ENCODE data around the gene PHACTR2. TPM values are rescaled to one million over a fixed set of nuclear protein-coding genes. Genes with fewer than 3 reads are reported as not detected.
"Not testable (repeated sequence)": the region's sequence is repeated elsewhere in the genome, so short reads cannot be mapped to it uniquely, and the experiment has no call there.

Gene PHACTR2
- total and polyA plus RNA-seq, 2 donors = 5.5 to 9.8 TPM

DNA sequence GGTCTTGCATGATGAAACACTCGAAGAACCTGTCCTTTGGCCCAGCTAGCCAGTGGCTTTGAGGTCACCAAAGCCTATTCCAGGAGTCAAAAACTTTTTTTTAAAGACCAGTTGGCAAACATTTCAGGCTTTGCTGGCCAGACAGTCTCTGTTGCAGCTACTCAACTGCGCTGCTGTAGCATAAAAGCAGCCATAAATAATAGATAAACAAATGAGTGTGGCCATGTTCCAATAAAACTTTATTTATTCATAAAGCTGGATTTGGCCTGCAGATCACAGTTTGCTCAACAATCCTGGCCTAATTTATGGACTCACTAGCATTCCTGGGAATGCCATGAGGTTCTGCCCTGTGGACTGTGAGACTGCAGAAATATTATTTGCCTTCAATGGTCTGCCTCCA lies 96.6 kb downstream of the PHACTR2 start:
- H3K36me3 ChIP-seq (ENCODE audit: control insufficient read depth in 2 of 2, insufficient read depth in 2 of 2, low read length in 1 of 2) = no peaks in the 10 kb centered on the region
- H3K4me1 ChIP-seq (ENCODE audit: control insufficient read depth in 2 of 2, insufficient read depth in 2 of 2, low read length in 2 of 2) = no peaks in the 10 kb centered on the region
- no peak overlapping the region for H3K4me3 ChIP-seq (ENCODE audit: low read length in 2 of 2)
- DNase-seq (ENCODE audit: low read depth in 6 of 9, low spot score in 9 of 9) = no peak
- no peaks in the 10 kb centered on the region for H3K27me3 ChIP-seq (ENCODE audit: control insufficient read depth in 2 of 2, insufficient read depth in 1 of 2, low read length in 1 of 2)
- WGBS = 94% methylated on average over 2 of the region's 2 CpGs
- H3K27ac ChIP-seq (ENCODE audit: low read depth in 1 of 2, low read length in 1 of 2) = no peak overlapping the region
- H3K9me3 ChIP-seq (ENCODE audit: control insufficient read depth in 2 of 2, insufficient read depth in 1 of 2, low read length in 1 of 2) = no peaks in the 10 kb centered on the region

DNA sequence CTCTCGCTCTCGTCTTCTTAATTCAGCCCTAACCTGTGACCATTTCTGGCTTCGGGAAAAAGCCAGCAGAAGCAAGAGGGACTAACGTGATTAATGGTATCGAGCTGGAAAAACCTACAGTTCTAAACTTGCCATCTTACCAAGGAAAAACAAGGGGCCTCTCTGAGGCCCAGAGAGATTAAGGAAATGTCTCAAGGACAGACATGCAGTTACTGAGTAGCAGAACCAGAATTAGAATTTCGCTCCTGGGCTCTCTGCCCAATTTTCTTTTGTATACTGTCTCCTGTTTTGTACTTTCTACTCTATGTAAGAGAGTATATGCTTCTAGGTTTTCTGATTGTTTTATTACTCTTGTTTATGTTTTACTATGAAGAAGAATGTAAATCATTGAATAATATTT lies 97.6 kb downstream of the PHACTR2 start:
- H3K27ac ChIP-seq (ENCODE audit: low read depth in 1 of 2, low read length in 1 of 2) = no peak overlapping the region
- 95% methylated on average over 6 of the region's 6 CpGs for WGBS
- no peak overlapping the region for H3K4me3 ChIP-seq (ENCODE audit: low read length in 2 of 2)
- no peaks in the 10 kb centered on the region for H3K36me3 ChIP-seq (ENCODE audit: control insufficient read depth in 2 of 2, insufficient read depth in 2 of 2, low read length in 1 of 2)
- DNase-seq (ENCODE audit: low read depth in 6 of 9, low spot score in 9 of 9) = no peak
- no peaks in the 10 kb centered on the region for H3K4me1 ChIP-seq (ENCODE audit: control insufficient read depth in 2 of 2, insufficient read depth in 2 of 2, low read length in 2 of 2)
- H3K27me3 ChIP-seq (ENCODE audit: control insufficient read depth in 2 of 2, insufficient read depth in 1 of 2, low read length in 1 of 2) = no peaks in the 10 kb centered on the region
- H3K9me3 ChIP-seq (ENCODE audit: control insufficient read depth in 2 of 2, insufficient read depth in 1 of 2, low read length in 1 of 2) = no peaks in the 10 kb centered on the region

- Histone ChIP-seq H3K27ac (ENCODE audit: low read depth in 1 of 2, low read length in 1 of 2) (no peak overlapping the region), H3K27me3 (ENCODE audit: control insufficient read depth in 2 of 2, insufficient read depth in 1 of 2, low read length in 1 of 2) (no peaks in the 10 kb centered on the region), H3K4me1 (ENCODE audit: control insufficient read depth in 2 of 2, insufficient read depth in 2 of 2, low read length in 2 of 2) (no peaks in the 10 kb centered on the region), H3K4me3 (ENCODE audit: low read length in 2 of 2) (no peak overlapping the region), H3K36me3 (ENCODE audit: control insufficient read depth in 2 of 2, insufficient read depth in 2 of 2, low read length in 1 of 2) (no peaks in the 10 kb centered on the region), H3K9me3 (ENCODE audit: control insufficient read depth in 2 of 2, insufficient read depth in 1 of 2, low read length in 1 of 2) (no peaks in the 10 kb centered on the region)
- WGBS = 96% methylated on average over 2 of the region's 2 CpGs
- DNase-seq (ENCODE audit: low read depth in 6 of 9, low spot score in 9 of 9) = no peak
These were observed 101.2 kb downstream of the PHACTR2 start for GRCh38 chr6:143778926-143779325.

GRCh38 chr6:143782481-143782880 lies 104.7 kb downstream of the PHACTR2 start:
- Histone ChIP-seq H3K27me3 (ENCODE audit: control insufficient read depth in 2 of 2, insufficient read depth in 1 of 2, low read length in 1 of 2) (no peaks in the 10 kb centered on the region), H3K4me3 (ENCODE audit: low read length in 2 of 2) (no peak overlapping the region), H3K4me1 (ENCODE audit: control insufficient read depth in 2 of 2, insufficient read depth in 2 of 2, low read length in 2 of 2) (no peaks in the 10 kb centered on the region), H3K27ac (ENCODE audit: low read depth in 1 of 2, low read length in 1 of 2) (no peak overlapping the region), H3K36me3 (ENCODE audit: control insufficient read depth in 2 of 2, insufficient read depth in 2 of 2, low read length in 1 of 2) (no peaks in the 10 kb centered on the region), H3K9me3 (ENCODE audit: control insufficient read depth in 2 of 2, insufficient read depth in 1 of 2, low read length in 1 of 2) (peaks cover 0 to 5% of the 10 kb centered on the region in 2 donors)
- WGBS = 95% methylated on average over 5 of the region's 5 CpGs
- no peak for DNase-seq (ENCODE audit: low read depth in 6 of 9, low spot score in 9 of 9)

- H3K4me3 ChIP-seq (ENCODE audit: low read length in 2 of 2) = no peak overlapping the region
- H3K27ac ChIP-seq (ENCODE audit: low read depth in 1 of 2, low read length in 1 of 2) = no peak overlapping the region
- H3K27me3 ChIP-seq (ENCODE audit: control insufficient read depth in 2 of 2, insufficient read depth in 1 of 2, low read length in 1 of 2) = no peaks in the 10 kb centered on the region
- 95% methylated on average over 3 of the region's 3 CpGs for WGBS
- H3K4me1 ChIP-seq (ENCODE audit: control insufficient read depth in 2 of 2, insufficient read depth in 2 of 2, low read length in 2 of 2) = no peaks in the 10 kb centered on the region
- H3K36me3 ChIP-seq (ENCODE audit: control insufficient read depth in 2 of 2, insufficient read depth in 2 of 2, low read length in 1 of 2) = no peaks in the 10 kb centered on the region
- H3K9me3 ChIP-seq (ENCODE audit: control insufficient read depth in 2 of 2, insufficient read depth in 1 of 2, low read length in 1 of 2) = peaks cover 0 to 5% of the 10 kb centered on the region in 2 donors
- DNase-seq (ENCODE audit: low read depth in 6 of 9, low spot score in 9 of 9) = no peak
These were observed 105.3 kb downstream of the PHACTR2 start for GRCh38 chr6:143783077-143783476.

DNA sequence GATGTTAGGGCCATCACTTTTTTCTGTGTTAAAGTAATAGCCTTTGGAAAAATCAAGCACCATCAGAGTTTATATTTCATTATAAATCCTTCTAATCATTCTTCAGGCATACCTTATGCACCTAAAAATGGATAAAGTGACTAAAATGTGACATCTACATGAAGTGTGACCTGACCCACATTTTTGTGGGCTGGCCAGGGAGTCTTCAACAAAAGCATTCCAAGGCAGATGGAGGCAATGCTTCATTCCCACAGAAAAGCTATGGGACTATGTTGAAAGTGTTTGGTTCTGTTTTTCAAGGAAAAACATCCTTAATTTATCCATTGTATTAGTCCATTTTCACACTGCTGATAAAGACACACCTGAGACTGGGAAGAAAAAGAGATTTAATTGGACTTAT lies 106.6 kb downstream of the PHACTR2 start:
- Histone ChIP-seq H3K36me3 (ENCODE audit: control insufficient read depth in 2 of 2, insufficient read depth in 2 of 2, low read length in 1 of 2) (no peaks in the 10 kb centered on the region), H3K27me3 (ENCODE audit: control insufficient read depth in 2 of 2, insufficient read depth in 1 of 2, low read length in 1 of 2) (no peaks in the 10 kb centered on the region), H3K27ac (ENCODE audit: low read depth in 1 of 2, low read length in 1 of 2) (no peak overlapping the region), H3K4me1 (ENCODE audit: control insufficient read depth in 2 of 2, insufficient read depth in 2 of 2, low read length in 2 of 2) (no peaks in the 10 kb centered on the region), H3K4me3 (ENCODE audit: low read length in 2 of 2) (no peak overlapping the region), H3K9me3 (ENCODE audit: control insufficient read depth in 2 of 2, insufficient read depth in 1 of 2, low read length in 1 of 2) (peaks cover 0 to 5% of the 10 kb centered on the region in 2 donors)
- DNase-seq (ENCODE audit: low read depth in 6 of 9, low spot score in 9 of 9) = no peak

- H3K9me3 ChIP-seq (ENCODE audit: control insufficient read depth in 2 of 2, insufficient read depth in 1 of 2, low read length in 1 of 2); H3K36me3 ChIP-seq (ENCODE audit: control insufficient read depth in 2 of 2, insufficient read depth in 2 of 2, low read length in 1 of 2); DNase-seq (ENCODE audit: low read depth in 6 of 9, low spot score in 9 of 9); H3K27ac ChIP-seq (ENCODE audit: low read depth in 1 of 2, low read length in 1 of 2); H3K4me1 ChIP-seq (ENCODE audit: control insufficient read depth in 2 of 2, insufficient read depth in 2 of 2, low read length in 2 of 2); H3K4me3 ChIP-seq (ENCODE audit: low read length in 2 of 2); H3K27me3 ChIP-seq (ENCODE audit: control insufficient read depth in 2 of 2, insufficient read depth in 1 of 2, low read length in 1 of 2): not testable (repeated sequence)
These were observed 108.6 kb downstream of the PHACTR2 start for GRCh38 chr6:143786371-143786770.

DNA sequence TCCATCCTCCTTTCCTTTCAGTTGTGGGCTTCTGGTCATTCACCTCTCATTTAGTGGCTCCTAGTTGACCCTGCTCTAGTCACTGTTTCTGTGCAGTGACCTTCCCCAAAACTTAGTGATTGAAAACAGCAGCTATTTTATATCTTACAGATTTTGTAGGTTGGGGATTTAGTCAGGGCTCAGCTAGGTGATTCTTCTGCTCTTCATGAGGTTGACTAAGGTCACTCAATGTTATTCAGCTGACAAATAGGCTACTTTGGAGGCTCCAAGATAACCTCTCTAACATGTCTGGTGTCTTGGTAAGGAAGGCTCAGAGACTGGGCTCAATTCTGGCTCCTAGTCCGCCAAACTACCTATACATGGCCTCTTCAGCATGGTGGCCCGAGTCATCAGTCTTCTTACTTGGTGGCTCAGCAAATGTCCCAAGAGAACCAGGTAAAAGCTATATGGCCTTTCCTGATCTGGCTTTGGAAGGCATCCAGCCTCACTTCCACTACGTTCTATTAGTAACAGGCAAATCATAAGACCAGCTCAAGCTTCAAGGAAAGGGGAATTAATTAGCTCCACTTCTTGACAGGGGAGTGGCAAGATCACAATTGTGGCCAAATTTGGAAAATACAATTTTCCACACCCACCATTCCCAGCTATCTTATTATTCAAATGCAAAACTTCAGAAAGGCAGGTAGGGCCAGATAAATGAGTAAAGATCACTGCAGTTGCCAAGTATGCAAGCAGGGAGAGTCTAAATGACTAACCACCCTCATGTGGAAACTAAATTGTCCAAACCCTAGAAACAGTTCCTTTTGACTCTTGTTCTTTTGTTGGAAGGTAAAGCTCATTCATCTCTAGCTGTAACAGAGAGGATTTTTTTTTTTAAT lies 114.9 kb downstream of the PHACTR2 start:
- 96% methylated on average over 3 of the region's 3 CpGs for WGBS
- H3K36me3 ChIP-seq (ENCODE audit: control insufficient read depth in 2 of 2, insufficient read depth in 2 of 2, low read length in 1 of 2) = no peaks in the 10 kb centered on the region
- no peaks in the 10 kb centered on the region for H3K27me3 ChIP-seq (ENCODE audit: control insufficient read depth in 2 of 2, insufficient read depth in 1 of 2, low read length in 1 of 2)

GRCh38 chr6:143793280-143793619 lies 115.5 kb downstream of the PHACTR2 start:
- no peaks in the 10 kb centered on the region for H3K36me3 ChIP-seq (ENCODE audit: control insufficient read depth in 2 of 2, insufficient read depth in 2 of 2, low read length in 1 of 2)
- no peaks in the 10 kb centered on the region for H3K27me3 ChIP-seq (ENCODE audit: control insufficient read depth in 2 of 2, insufficient read depth in 1 of 2, low read length in 1 of 2)
- DNase-seq (ENCODE audit: low read depth in 6 of 9, low spot score in 9 of 9) = no peak
- peaks cover 0 to 3% of the 10 kb centered on the region in 2 donors for H3K9me3 ChIP-seq (ENCODE audit: control insufficient read depth in 2 of 2, insufficient read depth in 1 of 2, low read length in 1 of 2)
- H3K4me3 ChIP-seq (ENCODE audit: low read length in 2 of 2) = no peak overlapping the region
- no peak overlapping the region for H3K27ac ChIP-seq (ENCODE audit: low read depth in 1 of 2, low read length in 1 of 2)
- no peaks in the 10 kb centered on the region for H3K4me1 ChIP-seq (ENCODE audit: control insufficient read depth in 2 of 2, insufficient read depth in 2 of 2, low read length in 2 of 2)

More for the DNA sequence above, 114.9 kb downstream of the PHACTR2 start:
- peaks cover 0 to 3% of the 10 kb centered on the region in 2 donors for H3K9me3 ChIP-seq (ENCODE audit: control insufficient read depth in 2 of 2, insufficient read depth in 1 of 2, low read length in 1 of 2)
- H3K4me1 ChIP-seq (ENCODE audit: control insufficient read depth in 2 of 2, insufficient read depth in 2 of 2, low read length in 2 of 2) = no peaks in the 10 kb centered on the region
- H3K27ac ChIP-seq (ENCODE audit: low read depth in 1 of 2, low read length in 1 of 2) = no peak overlapping the region
- H3K4me3 ChIP-seq (ENCODE audit: low read length in 2 of 2) = no peak overlapping the region
- DNase-seq (ENCODE audit: low read depth in 6 of 9, low spot score in 9 of 9) = no peak
